DND-41 (cell line): ENCODE measurements around the gene CDH20.

ENCODE experiments used
- CTCF ChIP-seq: IDR thresholded peaks from 2 replicates; pipeline ENCODE4 v1.5.1; 2012; ENCODE audit warnings: borderline replicate concordance, low read length, moderate library complexity, mild to moderate bottlenecking; ENCODE audit not compliant: poor library complexity, severe bottlenecking; ENCODE audit errors: extremely low read depth
- EZH2 ChIP-seq: IDR thresholded peaks from 3 replicates; pipeline ENCODE4 v1.6.1; 2012; ENCODE audit warnings: borderline replicate concordance, low read depth, mild to moderate bottlenecking, moderate library complexity, low read length, inconsistent platforms; ENCODE audit not compliant: severe bottlenecking

GRCh38 chr18:61379827-61380226 is 46.6 kb downstream of the CDH20 start:
- TF ChIP-seq CTCF (no peak), EZH2 (no peak)
